ENCODE measurements around the gene TRAPPC2.

- TF ChIP-seq CTCF (IDR thresholded peaks at IDR 0.05) (no peak), POLR2A (IDR thresholded peaks at IDR 0.05) (no peak)
Observed at GRCh38 chrX:13741695-13742094, 7.3 kb upstream of the TRAPPC2 start.
